Umbilical cord (tissue), 2 donors: ENCODE data around the gene PCP2. TPM values are rescaled to one million over a fixed set of nuclear protein-coding genes. Genes with fewer than 3 reads are reported as not detected.
A peak's percentile ranks its signal among the peaks of the same experiment; 100 is the strongest.

Experiments
- DNase-seq: peaks from one replicate; pipeline ENCODE4 v3.0.0-alpha.2; 2015; ENCODE audit warnings: low spot score
- total RNA-seq: library from RNA; depleted of rRNA; stranded (reverse); fragments of >200 nt; gene quantifications from one replicate; pipeline ENCODE4 v1.2.3, GENCODE V29; 2014; ENCODE audit warnings: low replicate concordance; ENCODE audit not compliant: insufficient read depth

Gene PCP2
- total RNA-seq, 1 donor from 2014 or later = not detected

DNA sequence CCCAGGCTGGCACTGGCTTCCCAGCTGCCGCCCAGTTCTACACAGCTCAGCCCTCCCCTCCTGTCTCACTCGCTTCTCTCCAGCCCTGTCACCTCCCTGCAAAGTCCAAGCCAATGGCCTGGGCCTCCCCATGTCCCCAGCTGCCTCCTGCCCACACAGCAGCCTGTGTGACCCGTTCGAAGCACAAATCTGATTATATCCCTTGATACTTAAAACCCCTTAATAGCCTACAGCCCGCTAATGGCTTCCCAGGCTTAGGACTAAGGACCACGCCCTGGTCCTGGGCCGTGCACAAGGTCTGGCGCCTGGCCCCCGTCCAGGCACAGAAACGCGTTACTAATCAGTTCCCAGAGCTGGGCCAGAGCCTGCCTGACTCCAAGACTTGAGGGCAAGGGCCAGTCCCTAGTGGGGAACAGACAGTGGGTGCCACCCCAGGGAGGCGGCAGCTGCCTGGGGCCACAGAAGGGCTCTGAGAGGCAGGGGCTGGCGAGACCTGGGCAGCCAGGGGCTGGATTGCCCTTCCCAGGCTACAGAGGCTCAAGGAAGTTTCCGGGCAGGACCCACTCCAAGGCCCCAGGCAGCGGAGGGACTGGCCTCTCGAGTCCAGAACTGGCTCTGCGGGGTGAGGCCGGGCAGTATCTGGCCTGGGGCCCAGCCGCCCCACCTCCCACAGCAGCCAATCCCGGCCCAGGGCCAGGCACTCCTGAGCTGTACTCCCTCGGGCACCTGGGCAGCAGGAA, 14.6 kb downstream of the PCP2 start:
- DNase-seq = peak; percentile 88

DNA sequence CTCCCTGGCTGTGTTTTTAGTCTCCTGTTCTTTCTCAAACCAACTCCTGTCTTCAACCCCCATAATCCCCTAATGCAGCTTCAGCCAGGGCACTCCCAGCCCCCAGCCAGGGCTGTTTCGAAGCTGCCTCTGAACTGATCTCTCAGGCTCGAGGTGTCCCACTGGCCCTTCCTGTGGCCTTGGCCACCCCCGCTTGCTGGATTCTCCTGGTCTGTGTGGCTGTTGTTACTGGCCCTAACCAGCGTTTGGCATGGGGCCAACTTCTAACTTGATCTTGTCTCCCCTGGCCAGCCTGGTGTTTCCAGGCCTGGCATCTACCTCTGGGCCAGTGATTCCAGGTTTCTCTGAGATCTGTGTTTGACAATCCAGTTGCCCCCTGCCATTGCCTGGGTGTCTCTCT, 15.2 kb downstream of the PCP2 start:
- peak; percentile 82 for DNase-seq

DNA sequence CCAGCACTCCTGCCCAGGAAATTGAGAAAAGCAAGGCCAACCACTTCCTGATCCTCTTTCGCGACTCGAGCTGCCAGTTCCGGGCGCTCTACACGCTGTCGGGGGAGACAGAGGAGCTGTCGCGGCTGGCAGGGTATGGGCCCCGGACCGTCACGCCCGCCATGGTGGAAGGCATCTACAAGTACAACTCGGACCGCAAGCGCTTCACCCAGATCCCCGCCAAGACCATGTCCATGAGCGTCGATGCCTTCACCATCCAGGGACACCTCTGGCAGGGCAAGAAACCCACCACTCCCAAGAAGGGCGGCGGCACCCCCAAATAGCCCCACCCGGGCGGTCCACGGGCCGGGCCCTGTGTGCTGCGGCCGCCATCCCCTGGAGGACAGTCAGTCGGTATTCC, 15.8 kb downstream of the PCP2 start:
- no peak for DNase-seq

DNA sequence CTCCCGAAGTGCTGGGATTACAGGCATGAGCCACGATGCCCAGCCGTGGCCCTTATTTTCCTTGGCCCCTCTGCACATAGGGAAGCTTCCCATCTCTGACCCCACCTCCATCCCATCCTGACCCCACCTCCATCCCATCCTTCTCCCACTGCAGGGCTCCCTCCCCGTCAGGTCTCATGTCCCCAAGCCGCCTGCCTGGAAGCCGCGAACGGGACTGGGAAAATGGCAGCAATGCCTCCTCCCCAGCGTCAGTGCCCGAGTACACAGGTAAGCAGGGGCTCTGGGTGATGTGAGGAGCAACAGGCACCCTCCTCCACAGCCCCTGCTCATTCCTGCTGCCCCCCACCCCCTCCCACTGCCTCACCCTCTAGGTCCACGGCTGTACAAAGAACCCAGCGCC, 16.3 kb downstream of the PCP2 start:
- DNase-seq = no peak

DNA sequence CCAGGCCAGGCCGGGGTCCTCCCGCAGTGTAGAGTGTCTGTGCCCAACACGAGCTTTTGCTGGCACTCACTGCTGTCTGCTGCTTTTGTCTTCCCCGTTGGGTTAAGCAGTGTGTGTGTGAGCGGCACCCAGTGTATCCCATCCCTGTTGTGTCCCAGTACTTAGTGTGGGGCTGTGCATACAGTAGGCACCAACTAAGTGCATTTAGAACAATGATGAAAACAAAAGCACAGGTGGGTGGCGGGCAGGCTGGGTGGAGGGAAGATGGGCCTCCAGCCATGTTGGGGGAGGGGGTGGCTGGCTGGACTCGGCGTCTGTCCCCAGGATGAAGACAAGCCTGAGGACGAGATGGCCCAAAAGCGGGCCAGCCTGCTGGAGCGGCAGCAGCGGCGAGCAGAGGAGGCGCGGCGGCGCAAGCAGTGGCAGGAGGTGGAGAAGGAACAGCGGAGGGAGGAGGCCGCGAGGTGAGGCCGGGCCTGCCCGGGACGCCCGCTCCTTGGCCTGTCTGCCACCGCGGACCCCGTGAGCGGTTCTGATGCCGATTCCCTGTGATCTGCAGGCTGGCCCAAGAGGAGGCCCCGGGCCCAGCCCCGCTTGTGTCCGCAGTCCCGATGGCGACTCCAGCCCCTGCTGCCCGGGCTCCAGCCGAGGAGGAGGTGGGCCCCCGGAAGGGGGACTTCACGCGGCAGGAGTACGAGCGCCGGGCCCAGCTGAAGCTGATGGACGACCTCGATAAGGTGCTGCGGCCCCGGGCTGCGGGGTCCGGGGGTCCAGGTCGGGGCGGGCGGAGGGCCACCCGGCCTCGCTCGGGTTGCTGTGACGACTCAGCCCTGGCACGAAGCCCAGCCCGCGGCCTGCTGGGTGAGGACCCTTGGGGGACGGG, 18.4 kb downstream of the PCP2 start:
- DNase-seq = no peak

DNA sequence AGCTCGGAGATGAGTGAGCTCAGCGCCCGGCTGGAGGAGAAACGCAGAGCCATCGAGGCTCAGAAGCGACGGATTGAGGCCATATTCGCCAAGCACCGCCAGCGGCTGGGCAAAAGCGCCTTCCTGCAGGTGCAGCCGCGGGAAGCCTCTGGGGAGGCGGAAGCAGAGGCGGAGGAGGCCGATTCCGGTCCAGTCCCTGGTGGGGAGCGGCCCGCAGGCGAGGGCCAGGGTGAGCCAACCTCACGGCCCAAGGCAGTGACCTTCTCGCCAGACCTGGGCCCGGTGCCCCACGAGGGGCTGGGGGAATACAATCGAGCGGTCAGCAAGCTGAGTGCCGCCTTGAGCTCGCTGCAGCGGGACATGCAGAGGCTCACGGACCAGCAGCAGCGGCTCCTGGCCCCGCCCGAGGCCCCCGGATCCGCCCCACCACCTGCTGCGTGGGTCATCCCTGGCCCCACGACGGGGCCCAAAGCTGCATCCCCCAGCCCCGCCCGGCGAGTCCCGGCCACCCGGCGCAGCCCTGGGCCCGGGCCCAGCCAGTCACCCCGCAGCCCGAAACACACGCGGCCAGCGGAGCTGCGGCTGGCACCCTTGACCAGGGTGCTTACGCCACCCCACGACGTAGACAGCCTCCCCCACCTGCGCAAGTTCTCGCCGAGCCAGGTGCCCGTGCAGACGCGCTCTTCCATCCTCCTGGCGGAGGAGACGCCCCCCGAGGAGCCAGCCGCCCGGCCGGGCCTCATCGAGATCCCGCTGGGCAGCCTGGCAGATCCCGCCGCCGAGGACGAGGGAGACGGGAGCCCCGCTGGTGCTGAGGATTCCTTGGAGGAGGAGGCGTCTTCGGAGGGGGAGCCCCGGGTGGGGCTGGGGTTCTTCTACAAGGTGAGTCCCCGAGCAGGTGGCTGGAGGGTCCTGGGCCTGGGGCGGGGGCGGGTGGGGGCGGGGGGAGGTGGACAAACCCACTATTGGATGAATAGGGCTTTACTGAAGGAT, 20.9 kb downstream of the PCP2 start:
- no peak for DNase-seq

DNA sequence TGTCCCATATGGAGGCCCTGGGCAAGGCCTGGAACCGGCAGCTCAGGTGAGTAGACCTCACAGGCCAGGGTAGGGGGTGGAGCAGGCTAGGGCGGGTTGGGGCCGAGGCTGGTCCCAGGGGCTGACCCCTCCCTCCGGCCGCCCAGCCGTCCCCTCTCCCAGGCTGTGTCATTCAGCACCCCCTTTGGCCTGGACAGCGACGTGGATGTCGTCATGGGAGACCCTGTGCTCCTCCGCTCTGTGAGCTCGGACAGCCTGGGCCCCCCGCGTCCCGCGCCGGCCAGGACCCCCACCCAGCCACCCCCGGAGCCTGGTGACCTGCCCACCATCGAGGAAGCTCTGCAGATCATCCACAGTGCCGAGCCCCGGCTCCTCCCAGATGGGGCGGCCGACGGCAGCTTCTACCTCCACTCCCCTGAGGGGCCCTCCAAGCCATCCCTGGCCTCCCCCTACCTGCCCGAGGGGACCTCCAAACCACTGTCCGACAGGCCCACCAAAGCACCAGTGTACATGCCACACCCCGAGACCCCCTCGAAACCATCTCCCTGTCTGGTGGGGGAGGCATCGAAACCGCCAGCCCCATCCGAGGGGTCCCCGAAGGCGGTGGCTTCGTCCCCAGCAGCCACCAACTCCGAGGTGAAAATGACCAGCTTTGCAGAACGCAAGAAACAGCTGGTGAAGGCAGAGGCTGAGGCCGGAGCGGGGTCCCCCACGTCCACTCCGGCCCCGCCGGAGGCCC, 21.8 kb downstream of the PCP2 start:
- no peak for DNase-seq

DNA sequence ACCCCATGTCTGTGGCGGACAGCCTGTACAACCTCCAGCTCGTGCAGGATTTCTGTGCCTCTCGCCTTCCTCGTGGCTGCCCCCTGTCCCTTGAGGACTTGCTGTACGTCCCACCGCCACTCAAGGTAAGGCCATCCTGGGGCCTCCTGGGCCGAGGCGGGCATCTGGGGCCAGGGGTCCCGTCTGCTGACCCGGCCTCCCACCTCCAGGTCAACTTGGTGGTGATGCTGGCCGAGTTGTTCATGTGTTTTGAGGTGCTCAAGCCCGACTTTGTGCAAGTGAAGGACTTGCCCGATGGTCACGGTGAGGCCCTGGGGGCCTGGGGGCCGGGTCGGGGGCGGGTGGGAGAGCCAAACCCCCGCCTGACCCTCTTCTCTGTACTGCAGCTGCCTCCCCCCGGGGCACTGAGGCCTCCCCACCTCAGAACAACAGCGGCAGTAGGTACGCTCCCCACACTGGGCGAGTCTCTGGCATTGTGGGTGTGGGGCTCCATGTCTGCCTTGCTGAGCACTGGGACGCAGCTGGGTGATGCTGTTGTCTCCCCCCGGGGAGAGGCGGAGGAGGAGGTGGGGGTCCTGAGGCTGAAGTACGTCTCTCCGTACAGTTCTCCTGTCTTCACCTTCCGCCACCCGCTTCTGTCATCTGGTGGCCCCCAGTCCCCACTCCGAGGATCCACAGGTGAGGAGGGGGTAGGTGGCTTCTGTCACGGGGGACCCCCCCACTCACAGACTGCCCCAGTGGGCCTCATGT, 22.9 kb downstream of the PCP2 start:
- no peak for DNase-seq

DNA sequence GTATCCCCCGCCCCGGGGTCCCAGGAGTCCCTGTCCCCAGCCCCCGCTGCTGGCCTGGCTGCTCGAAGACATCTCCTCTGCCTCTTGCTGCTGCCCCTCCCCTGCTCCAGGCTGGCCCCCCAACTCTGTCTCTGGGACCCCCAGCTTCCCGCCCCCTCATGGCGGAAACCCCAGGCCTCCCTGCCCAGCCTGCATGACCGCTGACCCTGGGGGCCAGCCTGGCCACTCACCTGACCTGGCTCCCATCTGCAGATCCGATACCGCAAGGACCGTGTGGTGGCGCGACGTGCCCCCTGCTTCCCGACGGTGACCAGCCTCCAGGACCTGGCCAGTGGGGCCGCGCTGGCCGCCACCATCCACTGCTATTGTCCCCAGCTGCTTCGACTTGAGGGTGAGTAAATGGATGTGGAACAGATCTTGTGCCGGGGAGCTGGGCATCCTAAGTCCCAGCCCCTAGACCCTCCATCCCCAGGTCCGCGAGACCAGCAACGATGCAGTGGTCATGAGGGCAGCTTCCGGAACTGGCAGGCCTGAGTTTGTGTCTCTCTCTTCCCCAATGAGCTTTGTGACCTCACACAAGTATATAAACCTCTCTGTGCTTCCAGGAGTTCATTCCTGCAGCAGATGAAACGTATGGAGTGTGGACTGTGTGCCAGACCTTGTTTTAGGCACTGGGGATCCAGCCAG, 25.5 kb downstream of the PCP2 start:
- no peak for DNase-seq

DNA sequence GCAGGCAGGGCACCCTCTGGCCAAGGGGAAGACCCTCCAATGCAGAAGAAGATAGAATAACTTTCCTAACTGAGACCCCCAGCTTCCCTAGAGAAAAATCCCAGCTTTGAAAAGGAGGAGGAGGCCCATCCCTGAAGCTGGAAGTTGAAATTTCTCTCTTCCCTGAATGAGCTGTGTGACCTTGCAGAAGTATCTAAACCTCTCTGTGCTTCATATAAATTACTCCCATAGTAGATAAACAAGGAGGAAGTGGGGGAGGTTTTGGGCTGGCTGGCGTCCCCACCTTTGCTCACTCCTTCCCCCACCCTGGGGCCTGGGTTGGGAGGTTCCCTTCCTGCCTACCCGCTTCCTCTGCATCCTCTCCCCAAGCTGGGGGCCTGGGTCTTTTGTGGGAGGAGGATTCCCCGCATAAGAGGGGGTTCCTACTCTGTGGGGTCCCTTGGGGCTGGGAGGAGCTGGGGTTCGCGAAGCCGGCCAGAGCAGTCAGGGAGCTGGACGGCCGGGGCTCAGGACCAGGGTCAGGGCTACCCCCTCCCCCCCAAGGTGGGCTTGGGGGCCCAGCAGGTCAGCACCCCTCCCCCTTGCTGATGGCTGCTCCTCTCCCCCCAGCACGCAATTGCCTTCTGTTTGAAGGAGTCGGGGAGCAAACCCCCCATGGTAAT, 26.2 kb downstream of the PCP2 start:
- DNase-seq = no peak

DNA sequence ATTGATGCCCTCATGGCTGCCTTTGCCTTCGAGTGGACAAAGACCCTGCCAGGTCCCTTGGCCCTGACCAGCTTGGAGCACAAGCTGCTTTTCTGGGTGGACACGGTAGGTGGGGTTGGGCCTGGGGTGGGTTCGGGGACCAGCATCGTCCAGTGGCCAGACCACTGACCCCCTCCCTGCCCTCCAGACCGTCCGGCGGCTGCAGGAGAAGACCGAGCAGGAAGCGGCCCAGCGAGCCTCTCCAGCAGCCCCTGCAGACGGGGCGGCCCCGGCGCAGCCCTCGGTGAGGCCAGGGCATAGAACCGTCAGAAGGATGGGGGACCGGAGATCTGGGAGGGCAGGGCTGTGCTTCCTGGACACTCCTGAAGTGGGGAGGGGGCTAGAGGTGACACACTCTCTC, 27.2 kb downstream of the PCP2 start:
- no peak for DNase-seq

DNA sequence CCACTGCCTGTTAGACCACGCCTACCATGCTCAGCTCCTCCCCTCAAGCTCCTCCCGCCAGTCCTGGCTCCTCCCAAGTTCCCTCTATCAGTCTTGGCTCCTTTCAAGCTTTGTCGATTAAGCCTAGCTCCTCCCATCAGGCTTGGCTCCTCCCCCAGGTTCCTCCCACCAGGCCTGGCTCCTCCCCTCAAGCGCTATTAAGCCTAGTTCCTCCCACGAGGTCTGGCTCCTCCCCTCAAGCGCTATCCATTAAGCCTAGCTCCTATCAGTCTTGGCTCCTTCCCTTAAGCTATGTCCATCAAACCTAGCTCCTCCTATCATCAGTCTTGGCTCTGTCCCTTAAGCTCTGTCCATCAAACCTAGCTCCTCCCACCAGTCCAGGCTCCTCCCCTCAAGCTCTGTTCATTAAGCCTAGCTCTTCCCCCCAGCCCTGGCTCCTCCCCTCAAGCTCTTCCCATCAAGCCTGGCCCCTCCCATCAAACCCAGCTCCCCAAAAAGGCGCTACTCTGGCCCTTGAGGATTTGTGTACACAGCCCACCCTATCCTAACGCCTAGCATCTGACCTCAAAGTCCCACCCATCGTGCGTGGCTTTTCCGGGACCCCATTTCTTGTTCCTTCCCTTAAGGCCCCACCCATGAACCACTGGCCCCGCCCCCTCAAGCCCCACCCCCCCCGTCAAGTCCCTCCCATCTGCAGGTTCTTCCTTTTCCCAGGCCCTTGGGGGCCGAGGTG, 27.9 kb downstream of the PCP2 start:
- DNase-seq = no peak

DNA sequence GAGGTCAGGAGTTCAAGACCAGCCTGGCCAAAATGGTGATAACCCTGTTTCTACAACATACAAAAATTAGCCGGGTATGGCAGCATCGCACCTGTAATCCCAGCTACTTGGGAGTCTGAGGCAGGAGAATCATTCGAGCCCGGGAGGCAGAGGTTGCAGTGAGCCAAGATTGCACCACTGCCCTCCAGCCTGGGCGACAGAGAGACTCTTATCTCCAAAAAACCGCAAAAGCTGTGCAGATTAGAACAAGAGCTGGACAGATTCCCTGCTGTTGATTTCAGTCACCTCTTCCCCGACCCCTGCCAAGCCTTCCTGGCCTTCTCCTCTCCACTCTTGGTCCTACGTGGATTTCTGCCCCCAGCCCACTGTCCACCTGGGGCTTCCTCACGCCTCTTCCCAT, 29.6 kb downstream of the PCP2 start:
- DNase-seq = no peak

DNA sequence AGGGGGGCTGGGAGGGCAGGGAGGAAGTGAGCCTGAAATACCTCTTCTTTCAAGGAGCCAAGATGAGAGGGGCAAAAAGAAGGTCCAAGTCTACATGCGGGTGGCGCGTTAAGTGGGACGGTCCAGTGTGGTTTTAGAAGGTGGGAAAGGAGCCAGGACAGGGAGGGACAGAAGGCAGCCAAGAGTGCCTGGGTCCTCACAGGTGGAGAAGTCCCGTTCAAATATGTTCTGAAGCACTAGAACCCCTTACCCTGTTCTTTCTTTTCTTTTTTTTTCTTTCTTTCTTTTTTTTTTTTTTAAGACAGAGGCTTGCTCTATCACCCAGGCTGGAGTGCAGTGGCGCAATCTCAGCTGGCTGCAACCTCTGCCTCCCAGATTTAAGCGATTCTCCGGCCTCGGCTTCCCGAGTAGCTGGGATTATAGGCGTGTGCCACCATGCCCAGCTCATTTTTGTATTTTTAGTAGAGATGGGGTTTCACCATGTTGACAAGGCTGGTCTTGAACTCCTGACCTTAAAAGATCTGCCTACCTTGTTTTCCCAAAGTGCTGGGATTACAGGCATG, 30.5 kb downstream of the PCP2 start:
- DNase-seq = no peak

DNA sequence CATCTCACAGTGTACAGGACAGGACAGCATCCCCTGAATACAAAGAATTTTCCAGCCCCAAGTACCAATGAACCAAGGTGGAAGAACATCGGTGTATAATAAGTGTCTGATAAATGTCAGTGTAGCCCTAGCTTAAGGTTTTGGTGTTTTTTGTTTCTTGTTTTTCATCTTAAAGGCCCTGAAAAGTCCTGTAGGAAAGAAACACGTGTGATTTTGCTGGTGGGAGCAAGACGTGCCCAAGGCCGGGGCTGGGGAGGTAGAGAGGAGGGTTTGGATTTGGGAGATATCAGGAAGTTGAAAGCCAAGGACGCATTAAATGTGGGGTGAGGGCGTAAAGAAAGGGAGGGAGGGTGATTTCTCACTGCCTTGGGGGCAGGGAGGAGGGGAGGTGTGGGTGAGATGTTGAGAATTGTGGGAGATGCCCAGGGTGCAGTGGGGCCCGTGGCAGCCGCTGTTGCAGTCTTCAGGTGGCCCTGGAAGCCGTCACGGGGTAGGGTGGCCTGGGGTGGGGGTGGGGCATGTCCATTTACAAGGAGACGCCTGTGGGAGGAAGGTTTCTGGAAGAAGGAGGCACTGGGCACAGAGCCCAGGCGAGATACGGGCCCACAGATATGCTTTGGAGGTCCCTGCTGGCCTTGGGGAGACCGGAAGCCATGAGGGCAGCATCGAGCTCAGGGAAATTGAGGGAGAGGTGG, 31.1 kb downstream of the PCP2 start:
- DNase-seq = no peak

DNA sequence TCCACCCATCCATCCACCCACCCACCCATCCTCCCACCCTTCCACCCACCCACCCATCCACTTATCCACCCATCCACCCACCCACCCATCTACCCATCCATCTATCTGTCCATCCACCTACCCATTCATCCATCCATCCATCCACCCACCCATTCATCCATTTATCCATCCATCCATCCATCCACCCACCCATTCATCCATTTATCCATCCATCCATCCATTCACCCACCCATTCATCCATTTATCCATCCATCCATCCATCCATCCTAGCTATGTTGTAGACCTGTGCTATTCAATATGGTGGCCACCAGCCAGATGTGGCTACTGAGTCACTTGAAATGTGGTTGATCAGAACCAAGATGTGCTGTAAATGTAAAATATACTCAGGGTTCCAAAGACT, 32.8 kb downstream of the PCP2 start:
- no peak for DNase-seq

DNA sequence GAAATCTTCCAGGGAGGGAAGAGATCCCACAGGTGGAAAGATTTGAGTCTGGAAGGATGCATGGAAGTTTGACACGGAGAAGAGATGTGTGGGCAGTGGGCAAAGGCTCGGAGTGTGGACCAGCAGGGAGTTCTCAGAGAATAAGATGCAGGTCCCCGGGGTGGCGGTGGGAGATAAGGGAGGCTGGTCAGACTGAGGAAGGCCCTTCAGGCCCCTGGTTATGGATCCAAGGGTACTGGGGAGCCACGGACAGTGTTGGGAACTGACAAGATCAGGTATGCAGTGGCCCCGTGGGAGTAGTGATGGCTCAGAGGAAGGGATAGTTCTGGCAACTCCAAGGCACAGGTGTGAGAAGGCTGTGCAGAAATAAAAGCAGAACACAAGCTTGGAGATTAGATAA, 35.3 kb downstream of the PCP2 start:
- DNase-seq = no peak

DNA sequence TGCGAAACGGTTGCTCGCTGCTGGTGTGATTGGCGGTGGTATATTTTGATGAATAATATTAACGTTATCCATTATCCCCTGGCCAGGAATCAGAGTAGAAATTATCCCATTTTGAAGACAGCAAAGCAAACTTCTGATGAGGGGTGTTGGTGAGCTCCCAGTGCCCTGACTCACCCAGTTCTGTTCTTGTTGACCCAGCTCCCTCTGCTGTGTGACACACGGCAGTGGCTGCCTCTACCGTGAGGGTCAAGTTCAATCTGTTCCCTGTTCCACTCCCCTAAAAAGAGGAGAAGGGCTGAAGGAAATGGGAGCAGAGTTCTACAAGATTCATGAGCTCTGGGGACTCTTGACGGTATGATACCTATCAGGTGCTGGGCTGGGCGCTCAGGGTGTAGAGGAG, 35.8 kb downstream of the PCP2 start:
- DNase-seq = no peak
